Progenitor cell of endocrine pancreas (in vitro differentiated cells): Measurements from ENCODE around the gene MCAT. TPM values are rescaled to one million over a fixed set of nuclear protein-coding genes. Genes with fewer than 3 reads are reported as not detected.

Experiments used
- DNase-seq: peaks from one replicate; pipeline ENCODE4 v3.0.0; 2021; ENCODE audit warnings: low spot score; ENCODE audit not compliant: unreplicated experiment
- H3K27ac Mint-ChIP-seq: 2 replicates; pipeline ENCODE4 v1.8.0; 2021; ENCODE audit warnings: mild to moderate bottlenecking, moderate library complexity, mixed read lengths
- H3K27me3 Mint-ChIP-seq: 2 replicates; pipeline ENCODE4 v1.8.0; 2021; ENCODE audit warnings: mixed read lengths
- H3K36me3 Mint-ChIP-seq: 2 replicates; pipeline ENCODE4 v1.8.0; 2022; ENCODE audit warnings: mixed read lengths; ENCODE audit not compliant: insufficient read depth
- H3K4me1 Mint-ChIP-seq: 2 replicates; pipeline ENCODE4 v1.8.0; 2021; ENCODE audit warnings: low read depth, mixed read lengths
- H3K4me3 Mint-ChIP-seq: 2 replicates; pipeline ENCODE4 v1.8.0; 2021; ENCODE audit warnings: low read depth, mild to moderate bottlenecking, moderate library complexity, mixed read lengths
- H3K9me3 Mint-ChIP-seq: 2 replicates; pipeline ENCODE4 v1.8.0; 2021; ENCODE audit warnings: low read depth, mixed read lengths
- CTCF ChIP-seq: fragments of 200-600 bp; sonication (generic); IDR thresholded peaks from one replicate; pipeline ENCODE4 v1.5.0; 2021; ENCODE audit warnings: antibody characterized with exemption, mild to moderate bottlenecking; ENCODE audit not compliant: unreplicated experiment
- long read RNA-seq: library from polyadenylated mRNA; unstranded; transcript quantifications from one replicate; pipeline ENCODE4 v2.0.0, GENCODE V29; 2020
- total RNA-seq: library from RNA; stranded (reverse); gene quantifications from 2 replicates; pipeline ENCODE4 v1.2.1, GENCODE V29; 2021

The MCAT gene
- total RNA-seq: 20.4 and 24.0 TPM in 2 replicates
- long read RNA-seq, partial matches to known transcripts: 0 of 1 reads
- long read RNA-seq, other reads (novel, unspliced or antisense): 1 of 1 reads

- peak within 1 kb of the TSS; percentile 90 for H3K27ac Mint-ChIP-seq
Measured at GRCh38 chr22:43142880-43143562, at the start of gene MCAT. Gene MCAT, minus strand, starts transcription at chr22:43143398. Its CDS starts 50 bp downstream, at chr22:43143348.

GRCh38 chr22:43191831-43192230 lies 48.6 kb upstream of the MCAT start:
- H3K27ac Mint-ChIP-seq: no peak overlapping the region
- H3K4me1 Mint-ChIP-seq: peaks cover 2% of the 10 kb centered on the region
- no peak overlapping the region for H3K4me3 Mint-ChIP-seq
- no peak for DNase-seq
- TF ChIP-seq CTCF: no peak
- H3K9me3 Mint-ChIP-seq: peaks cover 4% of the 10 kb centered on the region
- H3K27me3 Mint-ChIP-seq: peaks cover 13% of the 10 kb centered on the region
- H3K36me3 Mint-ChIP-seq: no peaks in the 10 kb centered on the region

More at GRCh38 chr22:43142880-43143562, at the start of gene MCAT:
- no peaks in the 10 kb centered on the region for H3K9me3 Mint-ChIP-seq
- peak within 1 kb of the TSS; percentile 90 for H3K4me3 Mint-ChIP-seq
- H3K4me1 Mint-ChIP-seq: peaks cover 7% of the 10 kb centered on the region
- DNase-seq: peak; percentile 64
- H3K36me3 Mint-ChIP-seq: peaks cover 2% of the 10 kb centered on the region
- TF ChIP-seq CTCF: no peak
- peaks cover 8% of the 10 kb centered on the region for H3K27me3 Mint-ChIP-seq

GRCh38 chr22:43188829-43189545 lies 45.8 kb upstream of the MCAT start:
- H3K27me3 Mint-ChIP-seq: peaks cover 9% of the 10 kb centered on the region
- H3K27ac Mint-ChIP-seq: peak overlapping the region; percentile 57
- H3K4me1 Mint-ChIP-seq: peaks cover 2% of the 10 kb centered on the region
- no peak for DNase-seq
- no peaks in the 10 kb centered on the region for H3K36me3 Mint-ChIP-seq
- H3K4me3 Mint-ChIP-seq: peak overlapping the region; percentile 43
- no peak for TF ChIP-seq CTCF
- peaks cover 4% of the 10 kb centered on the region for H3K9me3 Mint-ChIP-seq

GRCh38 chr22:43187171-43188099 lies 44.2 kb upstream of the MCAT start:
- Mint-ChIP-seq H3K4me1 (peaks cover 2% of the 10 kb centered on the region), H3K36me3 (peaks cover 1% of the 10 kb centered on the region), H3K27me3 (peaks cover 9% of the 10 kb centered on the region), H3K9me3 (peaks cover 4% of the 10 kb centered on the region), H3K27ac (peak overlapping the region; percentile 93), H3K4me3 (peak overlapping the region; percentile 75)
- peak; percentile 82 for TF ChIP-seq CTCF
- peak; percentile 94 for DNase-seq
